Neuronal stem cell (in vitro differentiated cells): ENCODE measurements around the gene ERCC8.

Source experiments
- DNase-seq: peaks from one replicate; pipeline ENCODE4 v3.0.0-alpha.2; 2013; ENCODE audit warnings: low spot score
- H2AFZ ChIP-seq: one replicate; pipeline ENCODE4 v1.6.1; 2013; ENCODE audit warnings: mild to moderate bottlenecking, low read length, inconsistent platforms
- H2AK5ac ChIP-seq: 2 replicates; pipeline ENCODE4 v1.6.1; 2013; ENCODE audit warnings: low read depth, mild to moderate bottlenecking, inconsistent platforms, low read length, moderate library complexity, mixed read lengths
- H2BK120ac ChIP-seq: 2 replicates; pipeline ENCODE4 v1.6.1; 2013; ENCODE audit warnings: low read depth, mild to moderate bottlenecking, inconsistent platforms, low read length, moderate library complexity, mixed read lengths
- H2BK12ac ChIP-seq: one replicate; pipeline ENCODE4 v1.6.1; 2013; ENCODE audit warnings: low read length, inconsistent platforms
- H2BK15ac ChIP-seq: 2 replicates; pipeline ENCODE4 v1.6.1; 2013; ENCODE audit warnings: mild to moderate bottlenecking, low read length, inconsistent platforms, mixed read lengths
- H2BK5ac ChIP-seq: one replicate; pipeline ENCODE4 v1.6.1; 2013; ENCODE audit warnings: inconsistent platforms, mild to moderate bottlenecking, low read length, moderate library complexity
- H3K14ac ChIP-seq: one replicate; pipeline ENCODE4 v1.6.1; 2013; ENCODE audit warnings: low read length, inconsistent platforms
- H3K18ac ChIP-seq: 2 replicates; pipeline ENCODE4 v1.6.1; 2013; ENCODE audit warnings: low read length, inconsistent platforms
- H3K23ac ChIP-seq: 2 replicates; pipeline ENCODE4 v1.6.1; 2013; ENCODE audit warnings: low read depth, mild to moderate bottlenecking, mixed read lengths, low read length, inconsistent platforms; ENCODE audit not compliant: poor library complexity
- H3K27ac ChIP-seq: replicated peaks from 3 replicates; pipeline ENCODE4 v1.5.1; 2013; ENCODE audit warnings: low read length, inconsistent platforms
- H3K27me3 ChIP-seq, 3 experiments: 2 replicates each; pipeline ENCODE4 v1.6.1; 2013; ENCODE audit warnings: low read length in 3 of 3, mild to moderate bottlenecking in 2 of 3, inconsistent platforms in 1 of 3, low read depth in 1 of 3, mixed read lengths in 1 of 3, moderate library complexity in 1 of 3; ENCODE audit not compliant: control insufficient read depth in 3 of 3, insufficient read depth in 3 of 3
- H3K36me3 ChIP-seq, 2 donors: replicated peaks in 1 of 2; 2 replicates each; pipeline ENCODE4 v1.6.1; 2013; ENCODE audit warnings: low read length in 2 of 2; ENCODE audit not compliant: control insufficient read depth in 2 of 2, insufficient read depth in 2 of 2
- H3K4ac ChIP-seq: 2 replicates; pipeline ENCODE4 v1.6.1; 2013; ENCODE audit warnings: inconsistent platforms, mild to moderate bottlenecking, low read length, moderate library complexity
- H3K4me1 ChIP-seq, 2 donors: 1 replicate in 1 of 2; 2 replicates in 1 of 2; pipeline ENCODE4 v1.6.1; 2013; ENCODE audit warnings: low read length in 2 of 2, low read depth in 1 of 2; ENCODE audit not compliant: control insufficient read depth in 2 of 2, insufficient read depth in 1 of 2
- H3K4me2 ChIP-seq: one replicate; pipeline ENCODE4 v1.6.1; 2013; ENCODE audit warnings: mild to moderate bottlenecking, low read length, inconsistent platforms; ENCODE audit not compliant: insufficient read depth, poor library complexity, severe bottlenecking
- H3K4me3 ChIP-seq, 2 donors: 2 replicates each; pipeline ENCODE4 v1.5.1; 2013; ENCODE audit warnings: low read length in 2 of 2, mild to moderate bottlenecking in 2 of 2, inconsistent platforms in 1 of 2, moderate library complexity in 1 of 2
- H3K79me1 ChIP-seq: one replicate; pipeline ENCODE4 v1.6.1; 2013; ENCODE audit warnings: low read depth, mild to moderate bottlenecking, inconsistent platforms, low read length, moderate library complexity
- H3K9ac ChIP-seq: one replicate; pipeline ENCODE4 v1.6.1; 2013; ENCODE audit warnings: mild to moderate bottlenecking, low read depth, low read length, inconsistent platforms; ENCODE audit not compliant: poor library complexity
- H3K9me3 ChIP-seq, 2 donors: replicated peaks in 1 of 2; 2 replicates each; pipeline versions ENCODE3 to v1.6.1; 2013; ENCODE audit warnings: low read length in 2 of 2, mild to moderate bottlenecking in 2 of 2, inconsistent platforms in 1 of 2, low read depth in 1 of 2, mixed read lengths in 1 of 2, moderate library complexity in 1 of 2; ENCODE audit not compliant: control insufficient read depth in 2 of 2, insufficient read depth in 1 of 2
- H4K8ac ChIP-seq: one replicate; pipeline ENCODE4 v1.6.1; 2013; ENCODE audit warnings: low read depth, mild to moderate bottlenecking, inconsistent platforms, low read length, moderate library complexity
- H4K91ac ChIP-seq: one replicate; pipeline ENCODE4 v1.6.1; 2013; ENCODE audit warnings: low read length, low read depth, mild to moderate bottlenecking, inconsistent platforms; ENCODE audit not compliant: poor library complexity
- WGBS, 2 donors: extraction: QIAGEN DNeasy Blood & Tissue Kit; methylation state at CpG; one replicate each; pipeline ENCODE4 v1.1.7; 2013; ENCODE audit warnings: missing lambda C conversion rate in 2 of 2, mixed read lengths in 1 of 2; ENCODE audit not compliant: insufficient read length in 2 of 2, insufficient replicate concordance in 1 of 2; ENCODE audit errors: extremely low coverage in 2 of 2; 5-methylcytosine and 5-hydroxymethylcytosine counted together

ERCC8 gene

DNA sequence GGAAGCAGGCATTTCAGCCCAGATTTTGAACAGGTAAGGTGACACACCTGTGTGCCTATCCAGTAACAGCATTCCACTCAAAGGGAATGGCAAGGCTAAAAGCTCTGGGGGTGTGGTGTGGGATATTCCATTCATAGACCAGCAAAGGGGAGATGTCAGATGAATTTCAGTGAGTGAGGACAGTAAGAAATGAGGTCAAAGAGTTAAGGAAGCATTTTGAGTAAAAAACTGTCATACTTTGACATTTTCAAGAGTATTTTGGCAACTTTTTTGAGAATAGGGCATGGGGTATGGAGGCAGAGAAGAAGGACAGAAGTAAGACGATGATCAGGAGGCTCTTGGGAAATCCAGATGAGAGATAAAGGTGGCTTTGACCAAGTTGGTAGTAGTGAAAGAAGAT, 98.6 kb downstream of the ERCC8 start:
- Histone ChIP-seq H3K27me3 (peaks cover 10 to 62% (median 22%) of the 10 kb centered on the region in 3 experiments), H3K36me3 (no peaks in the 10 kb centered on the region), H3K18ac (no peak overlapping the region), H2BK12ac (no peak overlapping the region), H2BK120ac (no peak overlapping the region), H3K4ac (no peak overlapping the region), H3K14ac (no peak overlapping the region), H3K4me2 (no peak overlapping the region), H2BK15ac (no peak overlapping the region), H4K91ac (no peak overlapping the region), H3K27ac (no peak overlapping the region), H3K23ac (no peak overlapping the region), H3K4me3 (no peak overlapping the region), H2BK5ac (no peak overlapping the region), H4K8ac (no peak overlapping the region), H2AK5ac (no peak overlapping the region), H3K4me1 (peaks cover 3 to 5% of the 10 kb centered on the region in 2 donors), H3K79me1 (no peaks in the 10 kb centered on the region), H3K9me3 (no peaks in the 10 kb centered on the region), H3K9ac (no peak overlapping the region), H2AFZ (no peak overlapping the region)
- DNase-seq = no peak
- no CpG with 5 or more reads among the region's 1 CpG for WGBS, 2 donors

DNA sequence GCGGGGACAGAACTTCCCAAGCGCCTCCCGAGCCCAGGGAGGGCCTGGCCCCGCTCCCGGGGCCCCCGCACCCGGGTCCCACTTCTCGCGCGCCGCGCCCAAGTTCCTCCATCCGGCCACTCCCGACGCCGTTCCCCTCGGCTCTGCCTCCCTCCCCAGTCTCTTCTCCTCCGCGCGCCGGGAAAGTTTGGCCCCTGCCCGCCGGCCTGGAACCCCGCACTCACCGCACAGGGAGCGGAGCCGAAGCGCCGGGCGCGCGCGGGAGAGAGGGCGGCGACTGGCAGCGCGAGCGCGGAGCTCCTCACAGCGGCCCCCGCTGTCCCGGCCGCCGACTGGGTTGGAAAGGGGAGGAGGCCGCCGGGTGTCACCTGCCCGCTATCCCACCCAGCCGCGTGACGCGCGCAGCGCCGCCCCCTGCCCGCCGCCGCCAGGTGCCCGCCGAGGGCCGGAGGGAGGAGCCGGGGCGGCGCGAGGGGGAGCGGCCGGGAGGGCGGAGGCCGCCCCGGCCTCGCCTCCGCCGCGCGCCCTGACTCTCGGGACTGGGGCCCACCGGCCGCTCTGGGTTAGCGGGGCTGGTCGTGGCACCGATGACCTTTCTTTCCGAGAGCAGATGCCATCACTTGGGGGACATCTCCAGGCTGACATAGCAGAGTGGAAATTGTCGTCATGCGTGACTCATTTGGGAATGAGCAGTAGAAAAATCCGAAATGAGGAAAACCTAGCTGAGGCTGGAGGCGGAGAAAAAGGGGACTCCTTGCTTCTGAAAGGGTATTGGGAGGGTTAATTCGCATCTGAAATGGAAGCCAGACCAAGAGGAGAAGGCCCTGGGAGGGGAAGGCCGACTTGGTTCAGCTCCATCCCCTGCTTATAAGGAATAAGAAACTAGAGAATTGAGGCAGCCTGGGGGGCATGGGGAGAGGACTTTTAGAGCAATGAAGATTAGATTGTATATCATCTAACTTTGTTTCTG, 100.6 kb downstream of the ERCC8 start, which contains the start of gene ELOVL7:
Gene ELOVL7 (minus strand): TSS at position 334 of the 970 bp plus-strand sequence. CDS start 56,872 bp downstream, outside the sequence.
- Histone ChIP-seq H3K27ac (no peak within 1 kb of the TSS), H2BK120ac (no peak within 1 kb of the TSS), H2BK12ac (no peak within 1 kb of the TSS), H4K8ac (no peak within 1 kb of the TSS), H2AFZ (peak within 1 kb of the TSS; percentile 98), H3K4me3 (peak within 1 kb of the TSS; percentile 57 to 97), H3K27me3 (peaks cover 10 to 80% (median 22%) of the 10 kb centered on the region in 3 experiments), H2BK15ac (peak within 1 kb of the TSS; percentile 41), H3K79me1 (no peaks in the 10 kb centered on the region), H3K36me3 (no peaks in the 10 kb centered on the region), H3K9ac (peak within 1 kb of the TSS; percentile 33), H2BK5ac (no peak within 1 kb of the TSS), H3K4me2 (peak within 1 kb of the TSS; percentile 83), H3K4me1 (peaks cover 3 to 5% of the 10 kb centered on the region in 2 donors), H3K14ac (no peak within 1 kb of the TSS), H4K91ac (no peak within 1 kb of the TSS), H3K23ac (peak within 1 kb of the TSS; percentile 14), H2AK5ac (no peak within 1 kb of the TSS), H3K4ac (no peak within 1 kb of the TSS), H3K9me3 (no peaks in the 10 kb centered on the region), H3K18ac (peak within 1 kb of the TSS; percentile 92)
- no CpG with 5 or more reads among the region's 87 CpGs for WGBS, 2 donors
- peak; percentile 69 for DNase-seq

DNA sequence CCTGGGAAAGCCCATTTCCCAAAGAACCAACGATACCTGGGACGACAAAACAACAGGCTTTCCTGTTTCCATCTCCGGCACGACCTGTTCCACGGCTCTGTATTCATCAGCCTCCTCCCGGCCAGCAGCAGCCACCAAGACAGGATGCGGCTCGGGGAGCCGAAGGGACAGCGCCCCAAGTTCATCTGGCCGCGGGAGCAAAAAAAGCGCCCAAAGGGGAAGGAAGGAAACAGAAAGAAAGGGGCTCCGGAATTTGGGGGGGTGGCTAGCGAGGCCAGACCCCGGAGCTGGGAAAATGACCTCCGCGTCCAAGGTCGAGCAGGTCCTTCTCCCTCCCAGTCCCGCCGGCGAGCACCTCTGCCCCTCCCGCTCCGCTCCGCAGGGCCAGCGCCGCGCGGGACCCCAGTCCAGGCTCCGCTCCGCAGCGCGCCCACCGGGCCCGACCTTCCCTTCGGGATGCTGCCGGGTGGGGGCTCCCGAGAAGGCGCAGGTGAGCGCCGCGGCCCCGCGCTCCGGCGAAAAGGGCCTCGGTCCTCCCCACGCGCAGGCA, 101.4 kb downstream of the ERCC8 start:
- H3K27me3 ChIP-seq = peaks cover 10 to 82% (median 22%) of the 10 kb centered on the region in 3 experiments

DNA sequence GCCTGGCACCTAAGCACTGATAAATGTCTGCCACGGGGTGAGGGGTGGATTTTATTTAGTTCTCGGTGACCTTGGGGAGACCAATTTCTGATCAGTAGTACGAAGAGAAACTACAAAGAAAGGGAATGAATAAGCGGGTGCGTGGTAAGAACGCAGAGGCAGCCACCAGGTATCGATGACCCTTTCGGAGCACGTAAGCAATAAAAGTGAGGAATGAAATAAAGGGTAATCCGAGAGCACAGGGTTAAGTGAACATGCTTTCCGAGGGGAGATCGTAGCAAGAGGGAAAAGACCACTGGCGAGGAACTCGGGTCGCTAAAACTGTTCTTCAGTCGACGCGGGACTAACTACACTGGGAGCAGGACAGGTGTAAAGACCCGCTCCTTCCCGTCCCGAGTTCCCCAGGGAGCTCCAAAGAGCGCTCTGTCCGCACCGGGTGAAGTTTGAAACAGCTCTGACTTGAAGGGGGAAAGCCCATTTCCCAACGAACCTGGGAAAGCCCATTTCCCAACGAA, 101.9 kb downstream of the ERCC8 start:
- no CpG with 5 or more reads among the region's 26 CpGs for WGBS, 2 donors
- H3K4me3 ChIP-seq = peak overlapping the region; percentile 57 to 97
- no peak for DNase-seq

More for the DNA sequence above, 101.4 kb downstream of the ERCC8 start:
- peaks cover 3 to 5% of the 10 kb centered on the region in 2 donors for H3K4me1 ChIP-seq
- WGBS, 2 donors = no CpG with 5 or more reads among the region's 49 CpGs
- H3K9me3 ChIP-seq = no peaks in the 10 kb centered on the region
- H3K14ac ChIP-seq = no peak overlapping the region
- peak overlapping the region; percentile 92 for H3K18ac ChIP-seq
- no peak overlapping the region for H2BK120ac ChIP-seq
- H4K8ac ChIP-seq = no peak overlapping the region
- H3K4me3 ChIP-seq = peak overlapping the region; percentile 57 to 97
- H3K9ac ChIP-seq = peak overlapping the region; percentile 33
- H2AK5ac ChIP-seq = no peak overlapping the region
- H2BK12ac ChIP-seq = no peak overlapping the region
- H3K27ac ChIP-seq = no peak overlapping the region
- H4K91ac ChIP-seq = no peak overlapping the region
- H3K4me2 ChIP-seq = peak overlapping the region; percentile 83
- no peak overlapping the region for H3K23ac ChIP-seq
- DNase-seq = peak; percentile 12
- H3K4ac ChIP-seq = no peak overlapping the region
- H2BK15ac ChIP-seq = peak overlapping the region; percentile 41
- H2AFZ ChIP-seq = peak overlapping the region; percentile 98
- H3K36me3 ChIP-seq = no peaks in the 10 kb centered on the region
- H3K79me1 ChIP-seq = no peaks in the 10 kb centered on the region
- H2BK5ac ChIP-seq = no peak overlapping the region

More for the DNA sequence above, 101.9 kb downstream of the ERCC8 start:
- H2AK5ac ChIP-seq = no peak overlapping the region
- peak overlapping the region; percentile 98 for H2AFZ ChIP-seq
- H4K91ac ChIP-seq = no peak overlapping the region
- H3K4me1 ChIP-seq = peaks cover 3 to 5% of the 10 kb centered on the region in 2 donors
- H3K9ac ChIP-seq = no peak overlapping the region
- H3K14ac ChIP-seq = no peak overlapping the region
- H2BK12ac ChIP-seq = no peak overlapping the region
- H3K36me3 ChIP-seq = no peaks in the 10 kb centered on the region
- H3K18ac ChIP-seq = no peak overlapping the region
- no peak overlapping the region for H3K27ac ChIP-seq
- no peaks in the 10 kb centered on the region for H3K9me3 ChIP-seq
- no peak overlapping the region for H4K8ac ChIP-seq
- H2BK5ac ChIP-seq = no peak overlapping the region
- peak overlapping the region; percentile 83 for H3K4me2 ChIP-seq
- H3K23ac ChIP-seq = no peak overlapping the region
- H3K27me3 ChIP-seq = peaks cover 10 to 85% (median 22%) of the 10 kb centered on the region in 3 experiments
- no peaks in the 10 kb centered on the region for H3K79me1 ChIP-seq
- H2BK120ac ChIP-seq = no peak overlapping the region
- no peak overlapping the region for H2BK15ac ChIP-seq
- no peak overlapping the region for H3K4ac ChIP-seq
